Middle frontal gyrus (tissue), 1 donor: ENCODE measurements around the gene SORCS1.

Experiments
- DNase-seq: peaks from one replicate; pipeline ENCODE4 v3.0.0-alpha.2; 2015; ENCODE audit warnings: low spot score; ENCODE audit errors: extremely low spot score

The SORCS1 gene

GRCh38 chr10:106903180-106903579 is 261.3 kb downstream of the SORCS1 start:
- no peak for DNase-seq

GRCh38 chr10:106900016-106900652 is 264.4 kb downstream of the SORCS1 start:
- no peak for DNase-seq

DNA sequence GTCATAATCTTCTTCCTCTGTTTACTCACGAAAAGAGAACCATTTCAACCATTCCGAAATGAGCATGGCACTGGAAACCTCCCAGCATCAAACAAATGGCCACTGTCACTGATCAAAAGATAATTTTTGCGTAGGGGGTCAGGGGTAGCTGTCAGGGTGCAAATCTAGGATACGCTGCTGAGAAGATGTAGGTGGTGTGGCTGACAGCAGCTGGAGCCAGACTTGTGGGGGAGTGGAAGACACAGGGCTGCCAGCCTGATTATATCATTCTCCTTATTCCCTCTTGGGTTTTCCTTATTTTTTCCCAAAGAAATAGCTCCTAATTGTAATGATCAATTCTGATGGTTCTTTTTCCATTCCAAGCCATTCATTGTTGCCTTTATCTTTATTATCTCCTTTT is 266.1 kb downstream of the SORCS1 start:
- no peak for DNase-seq

GRCh38 chr10:106897719-106898118 is 266.8 kb downstream of the SORCS1 start:
- no peak for DNase-seq

GRCh38 chr10:106894692-106895091 is 269.8 kb downstream of the SORCS1 start:
- DNase-seq = no peak

DNA sequence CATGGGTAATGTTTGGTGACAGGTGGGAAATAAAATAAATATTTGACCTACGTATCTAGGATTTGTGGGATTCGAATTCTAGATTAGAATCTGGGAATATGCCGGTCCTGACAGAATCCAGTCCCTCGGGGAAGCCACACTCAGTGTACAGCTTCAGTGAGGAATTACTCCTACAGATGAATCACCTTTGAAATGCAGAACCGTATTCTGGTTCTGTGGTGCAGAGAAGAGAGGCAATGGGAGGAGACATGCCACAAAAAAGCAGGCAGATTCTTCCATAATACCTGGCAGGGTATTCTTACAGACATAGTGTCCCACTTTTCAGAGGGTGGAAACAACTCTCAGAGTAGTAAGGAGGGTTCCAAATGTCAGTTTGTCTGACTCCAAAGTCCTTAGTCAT is 286.9 kb downstream of the SORCS1 start:
- DNase-seq = no peak

GRCh38 chr10:106874604-106874889 is 290.0 kb downstream of the SORCS1 start:
- no peak for DNase-seq

DNA sequence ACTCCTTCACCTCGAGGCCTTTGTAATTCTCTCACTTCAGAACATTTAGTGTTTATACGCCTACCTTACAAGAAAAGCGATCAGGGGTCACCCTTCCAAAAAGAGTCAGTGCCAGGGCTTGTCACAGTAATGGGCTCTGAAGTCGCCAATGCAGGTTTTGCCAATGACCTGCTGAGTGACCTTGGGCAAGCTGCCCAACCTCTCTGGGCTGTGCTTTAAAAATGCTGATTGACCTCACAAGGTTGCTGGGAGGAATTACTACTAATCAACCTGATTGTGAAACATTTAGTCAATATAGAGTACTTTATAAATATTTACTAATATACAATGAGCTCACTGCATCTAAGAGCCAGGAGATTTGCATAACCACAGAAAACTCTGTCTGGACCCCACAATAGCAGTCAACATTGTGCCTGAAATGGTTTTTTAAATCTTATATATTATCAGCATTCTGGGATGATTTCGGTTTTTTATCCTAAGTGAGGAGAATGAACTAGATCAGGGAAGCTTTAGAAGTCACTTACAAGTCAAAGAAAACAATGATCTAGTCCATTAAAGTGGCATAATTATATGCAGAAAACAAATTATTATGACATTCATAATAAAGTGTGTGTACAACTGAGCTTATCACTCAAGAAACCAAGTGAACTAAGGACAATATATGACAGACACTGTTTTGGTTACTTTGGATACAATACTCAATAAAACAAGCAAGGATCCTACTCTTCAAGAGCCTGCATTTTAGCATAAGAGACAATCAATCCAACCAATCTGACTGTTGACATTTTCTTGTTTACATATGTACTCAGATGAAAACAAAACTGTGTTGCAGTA is 290.5 kb downstream of the SORCS1 start:
- no peak for DNase-seq

GRCh38 chr10:106872176-106872575 is 292.3 kb downstream of the SORCS1 start:
- DNase-seq = no peak

- DNase-seq = no peak
Observed at GRCh38 chr10:106866244-106866845, 298.2 kb downstream of the SORCS1 start.

DNA sequence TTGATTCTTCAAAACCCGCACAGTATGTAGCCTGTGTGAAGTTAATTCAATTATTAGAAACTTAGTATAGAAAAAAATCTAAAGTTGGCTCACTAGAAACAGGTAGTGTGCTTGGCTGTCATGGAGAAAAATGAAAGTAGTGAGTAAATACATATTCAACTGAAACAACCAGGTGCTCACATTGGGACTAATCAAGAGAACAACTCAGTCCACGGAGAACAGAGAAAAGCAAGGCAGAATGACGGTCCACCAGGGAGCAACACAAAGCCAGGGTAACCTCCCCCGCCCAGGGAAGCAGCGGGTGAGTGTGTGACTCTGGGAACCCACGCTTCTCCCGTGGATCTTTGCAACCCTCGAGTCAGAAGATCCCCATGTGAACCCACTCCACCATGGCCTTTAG is 300.5 kb downstream of the SORCS1 start:
- DNase-seq = no peak

- no peak for DNase-seq
Observed at GRCh38 chr10:106863549-106863948, 301.0 kb downstream of the SORCS1 start.

- DNase-seq = no peak
Observed at GRCh38 chr10:106859892-106860652, 304.4 kb downstream of the SORCS1 start.

- DNase-seq = no peak
Observed at GRCh38 chr10:106857728-106858127, 306.8 kb downstream of the SORCS1 start.

- DNase-seq = no peak
Observed at GRCh38 chr10:106857213-106857612, 307.3 kb downstream of the SORCS1 start.

GRCh38 chr10:106836933-106837663 is 327.4 kb downstream of the SORCS1 start:
- DNase-seq = no peak

DNA sequence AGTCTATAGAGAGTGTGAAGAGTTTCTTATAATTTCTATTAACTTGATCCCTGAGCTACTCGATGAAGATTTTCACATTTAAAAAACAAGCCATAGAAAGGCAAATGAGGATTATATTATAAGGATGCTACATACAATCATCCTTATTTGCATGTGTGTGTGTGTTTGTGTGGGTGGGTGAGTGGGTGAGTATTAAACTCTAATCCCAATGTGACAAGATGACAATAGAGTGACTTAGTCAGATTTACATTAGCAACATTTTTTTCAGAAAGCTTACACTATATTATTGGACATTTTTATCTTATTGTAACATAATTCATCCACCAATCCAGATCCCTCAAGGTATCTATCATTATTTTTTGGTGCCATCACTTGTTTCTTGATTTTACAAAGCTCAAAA is 331.7 kb downstream of the SORCS1 start:
- no peak for DNase-seq

DNA sequence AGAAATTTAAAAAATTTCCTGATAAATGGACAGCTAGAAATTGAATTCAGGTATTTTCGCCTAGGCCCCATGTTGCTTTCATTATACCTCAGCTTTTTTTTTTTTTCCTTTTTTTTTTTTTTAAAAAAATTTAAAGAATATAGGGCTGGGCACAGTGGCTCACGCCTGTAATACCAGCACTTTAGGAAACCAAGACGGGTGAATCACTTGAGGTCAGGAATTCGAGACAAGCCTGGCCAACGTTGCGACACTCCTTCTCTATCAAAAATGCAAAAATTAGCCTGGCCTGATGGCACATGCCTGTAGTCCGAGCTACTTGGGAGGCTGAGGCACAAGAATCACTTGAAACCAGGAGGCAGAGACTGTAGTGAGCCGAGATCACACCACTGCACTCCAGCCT is 334.0 kb downstream of the SORCS1 start:
- no peak for DNase-seq

- no peak for DNase-seq
Observed at GRCh38 chr10:106830006-106830405, 334.5 kb downstream of the SORCS1 start.

- DNase-seq = no peak
Observed at GRCh38 chr10:106826716-106827115, 337.8 kb downstream of the SORCS1 start.
